ENCODE results near the gene ANAPC2.

Gene ANAPC2

DNA sequence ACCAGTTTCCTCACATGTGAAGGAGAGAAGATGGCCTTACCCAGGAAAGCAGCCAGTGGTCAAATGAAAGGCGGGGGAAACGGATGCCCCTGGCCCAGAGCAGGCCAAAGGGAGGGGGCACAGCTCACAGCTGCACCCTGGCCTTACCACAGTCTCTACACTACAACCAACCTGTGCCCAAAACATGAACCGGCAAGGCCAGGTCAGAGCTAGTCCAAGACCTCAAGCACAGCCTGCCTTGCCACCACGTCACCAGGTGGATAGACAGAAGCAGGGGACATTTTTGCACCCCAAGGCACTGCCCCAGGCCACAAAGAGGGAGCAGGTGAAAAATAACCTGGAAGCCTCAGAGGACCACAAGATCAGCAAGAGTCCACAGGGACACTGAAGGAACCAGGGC, 44.9 kb downstream of the ANAPC2 start:
- TF ChIP-seq Cebpa-rat (IDR thresholded peaks at IDR 0.05), result no peak
- Histone ChIP-seq H3K9me3 (replicated peaks in 1 of 11) (peaks cover 0 to 4% (median 0%) of the 10 kb centered on the region in 11 experiments; a peak in 1 of 22 replicates), H3K4me1 (peaks cover 9 to 42% (median 21%) of the 10 kb centered on the region in 10 experiments; a peak in 18 of 20 replicates), H3K27me3 (peaks cover 28 to 55% (median 38%) of the 10 kb centered on the region in 11 experiments), H3K4me3 (no peak overlapping the region), H3K27ac (no peak overlapping the region), H3K36me3 (no peaks in the 10 kb centered on the region), H3K9ac (no peak overlapping the region), H4K20me1 (peaks cover 0 to 52% (median 6%) of the 10 kb centered on the region in 11 experiments; a peak in 11 of 22 replicates), H3K4me2 (peak overlapping the region in 3 of 11 experiments; percentile 3 to 10 (median 6); a peak in 3 of 22 replicates)

- Histone ChIP-seq H3K4me1 (peaks cover 7 to 40% (median 18%) of the 10 kb centered on the region in 10 experiments; a peak in 18 of 20 replicates), H3K9ac (no peak overlapping the region), H3K4me2 (no peak overlapping the region), H3K4me3 (no peak overlapping the region), H3K27me3 (peaks cover 40 to 67% (median 50%) of the 10 kb centered on the region in 11 experiments), H4K20me1 (peaks cover 0 to 58% (median 9%) of the 10 kb centered on the region in 11 experiments; a peak in 11 of 22 replicates), H3K9me3 (replicated peaks in 1 of 11) (peaks cover 0 to 4% (median 0%) of the 10 kb centered on the region in 11 experiments; a peak in 1 of 22 replicates), H3K36me3 (no peaks in the 10 kb centered on the region), H3K27ac (no peak overlapping the region)
- no peak for TF ChIP-seq Cebpa-rat (IDR thresholded peaks at IDR 0.05)
Observed at GRCh38 chr9:137141976-137142936, 46.1 kb downstream of the ANAPC2 start.

DNA sequence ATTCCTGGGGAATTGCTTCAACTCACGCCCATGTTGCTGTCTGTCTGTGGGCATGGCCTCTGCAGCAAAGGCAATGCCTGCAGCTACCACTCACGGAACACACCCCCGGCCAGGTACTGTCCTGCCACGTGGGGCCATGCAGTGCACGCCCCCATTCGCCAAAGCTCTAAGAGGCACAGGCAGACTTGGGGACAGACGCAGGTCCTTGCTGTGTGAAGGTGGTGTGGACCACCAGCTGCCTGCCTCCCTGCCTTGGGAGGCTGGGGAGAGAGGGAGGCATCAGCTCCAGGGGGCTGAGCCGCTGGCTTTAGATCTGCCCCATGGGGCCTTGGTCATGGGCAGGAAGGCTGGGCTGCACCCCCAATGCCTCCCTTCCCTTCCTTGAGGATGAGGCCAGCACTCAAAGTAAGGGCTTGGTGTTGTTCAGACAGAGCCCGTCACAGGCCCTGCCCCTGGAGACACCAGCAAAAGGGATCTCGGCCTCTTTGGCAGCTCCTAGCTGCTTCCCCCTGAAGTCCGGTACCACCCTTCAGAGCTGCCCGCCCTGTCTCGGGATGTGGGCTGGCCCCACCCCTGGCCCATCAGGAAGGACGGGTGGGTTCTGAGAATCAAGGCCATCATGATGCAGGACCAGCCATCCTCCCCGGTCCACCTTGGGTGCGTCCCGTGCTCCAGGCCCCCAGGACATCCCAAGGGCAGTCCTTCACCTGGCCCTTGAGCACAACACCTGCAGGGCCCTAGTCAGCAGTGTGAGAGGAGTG, 47.1 kb downstream of the ANAPC2 start:
- no peak overlapping the region for H3K9ac ChIP-seq
- no peaks in the 10 kb centered on the region for H3K36me3 ChIP-seq
- H3K4me1 ChIP-seq, result peaks cover 6 to 38% (median 16%) of the 10 kb centered on the region in 10 experiments; a peak in 16 of 20 replicates
- no peak overlapping the region for H3K27ac ChIP-seq
- peaks cover 51 to 78% (median 60%) of the 10 kb centered on the region in 11 experiments for H3K27me3 ChIP-seq
- H3K4me2 ChIP-seq, result no peak overlapping the region
- H3K4me3 ChIP-seq, result no peak overlapping the region
- H4K20me1 ChIP-seq, result peaks cover 0 to 64% (median 9%) of the 10 kb centered on the region in 11 experiments; a peak in 11 of 22 replicates
- TF ChIP-seq Cebpa-rat (IDR thresholded peaks at IDR 0.05), result no peak
- H3K9me3 ChIP-seq (replicated peaks in 1 of 11), result peaks cover 0 to 4% (median 0%) of the 10 kb centered on the region in 11 experiments; a peak in 1 of 22 replicates

GRCh38 chr9:137140151-137141012, 48.0 kb downstream of the ANAPC2 start:
- Histone ChIP-seq H3K4me1 (peaks cover 6 to 40% (median 16%) of the 10 kb centered on the region in 10 experiments; a peak in 16 of 20 replicates), H3K36me3 (no peaks in the 10 kb centered on the region), H4K20me1 (peaks cover 0 to 68% (median 9%) of the 10 kb centered on the region in 11 experiments; a peak in 11 of 22 replicates), H3K27me3 (peaks cover 58 to 86% (median 68%) of the 10 kb centered on the region in 11 experiments), H3K4me2 (no peak overlapping the region), H3K4me3 (no peak overlapping the region), H3K27ac (no peak overlapping the region), H3K9me3 (replicated peaks in 1 of 11) (peaks cover 0 to 4% (median 0%) of the 10 kb centered on the region in 11 experiments; a peak in 1 of 22 replicates), H3K9ac (no peak overlapping the region)
- TF ChIP-seq Cebpa-rat (IDR thresholded peaks at IDR 0.05), result no peak

DNA sequence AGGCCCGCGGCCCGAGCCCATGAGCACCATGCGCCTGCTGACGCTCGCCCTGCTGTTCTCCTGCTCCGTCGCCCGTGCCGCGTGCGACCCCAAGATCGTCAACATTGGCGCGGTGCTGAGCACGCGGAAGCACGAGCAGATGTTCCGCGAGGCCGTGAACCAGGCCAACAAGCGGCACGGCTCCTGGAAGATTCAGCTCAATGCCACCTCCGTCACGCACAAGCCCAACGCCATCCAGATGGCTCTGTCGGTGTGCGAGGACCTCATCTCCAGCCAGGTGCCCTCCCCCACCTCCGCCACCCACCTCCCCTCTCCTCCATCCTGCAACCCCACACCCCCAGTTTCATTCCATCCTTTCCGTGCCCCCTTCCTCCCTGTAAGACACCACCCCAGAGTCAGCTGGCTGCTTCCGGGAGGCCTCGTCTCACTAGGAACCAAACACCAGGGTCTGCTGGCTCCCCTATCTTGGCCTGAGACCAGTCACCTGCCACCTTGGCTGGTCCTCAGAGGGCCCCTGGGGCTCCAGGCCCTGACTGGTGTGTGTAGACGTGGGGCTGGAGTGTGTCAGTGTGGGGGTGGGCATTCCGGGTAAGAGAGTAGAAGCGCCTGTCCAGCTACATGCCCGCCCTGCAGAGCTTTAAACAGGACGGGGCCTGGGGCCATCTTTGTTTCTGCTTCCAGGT, 48.8 kb downstream of the ANAPC2 start:
- Histone ChIP-seq H3K36me3 (no peaks in the 10 kb centered on the region), H3K27me3 (peaks cover 62 to 94% (median 72%) of the 10 kb centered on the region in 11 experiments)

DNA sequence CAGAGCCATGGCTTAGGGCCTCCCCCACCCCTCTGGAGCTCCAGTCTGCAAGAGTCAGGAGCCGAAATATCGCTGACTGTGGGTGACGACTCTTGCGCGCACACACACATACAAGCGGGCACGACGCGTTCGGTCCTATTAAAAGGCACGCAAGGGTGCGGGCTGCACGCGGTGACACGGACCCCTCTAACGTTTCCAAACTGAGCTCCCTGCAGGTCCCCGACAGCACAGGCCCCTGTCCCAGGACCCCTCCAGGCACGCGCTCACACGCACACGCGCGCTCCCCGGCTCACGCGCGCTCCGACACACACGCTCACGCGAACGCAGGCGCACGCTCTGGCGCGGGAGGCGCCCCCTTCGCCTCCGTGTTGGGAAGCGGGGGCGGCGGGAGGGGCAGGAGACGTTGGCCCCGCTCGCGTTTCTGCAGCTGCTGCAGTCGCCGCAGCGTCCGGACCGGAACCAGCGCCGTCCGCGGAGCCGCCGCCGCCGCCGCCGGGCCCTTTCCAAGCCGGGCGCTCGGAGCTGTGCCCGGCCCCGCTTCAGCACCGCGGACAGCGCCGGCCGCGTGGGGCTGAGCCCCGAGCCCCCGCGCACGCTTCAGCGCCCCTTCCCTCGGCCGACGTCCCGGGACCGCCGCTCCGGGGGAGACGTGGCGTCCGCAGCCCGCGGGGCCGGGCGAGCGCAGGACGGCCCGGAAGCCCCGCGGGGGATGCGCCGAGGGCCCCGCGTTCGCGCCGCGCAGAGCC, 49.5 kb downstream of the ANAPC2 start, which contains the start of gene GRIN1:
Gene GRIN1 (plus strand): TSS at position 433 of the 746 bp plus-strand sequence. CDS start 333 bp downstream, outside the sequence.
- no peak within 1 kb of the TSS for H3K9ac ChIP-seq
- H3K36me3 ChIP-seq, result no peaks in the 10 kb centered on the region
- H4K20me1 ChIP-seq, result peaks cover 0 to 67% (median 9%) of the 10 kb centered on the region in 11 experiments; a peak in 11 of 22 replicates
- peak within 1 kb of the TSS in 2 of 10 experiments; percentile 2 to 16; a peak in 1 of 20 replicates for H3K4me3 ChIP-seq
- peaks cover 0 to 4% (median 0%) of the 10 kb centered on the region in 11 experiments; a peak in 1 of 22 replicates for H3K9me3 ChIP-seq (replicated peaks in 1 of 11)
- peaks cover 62 to 98% (median 78%) of the 10 kb centered on the region in 11 experiments for H3K27me3 ChIP-seq
- H3K27ac ChIP-seq, result no peak within 1 kb of the TSS
- TF ChIP-seq Cebpa-rat (IDR thresholded peaks at IDR 0.05), result no peak
- H3K4me2 ChIP-seq, result peak within 1 kb of the TSS; percentile 34 to 72 (median 65); a peak in 21 of 22 replicates
- peaks cover 6 to 40% (median 16%) of the 10 kb centered on the region in 10 experiments; a peak in 16 of 20 replicates for H3K4me1 ChIP-seq

More for the DNA sequence above, 48.8 kb downstream of the ANAPC2 start:
- peak overlapping the region; percentile 34 to 72 (median 65); a peak in 21 of 22 replicates for H3K4me2 ChIP-seq
- H4K20me1 ChIP-seq, result peaks cover 0 to 68% (median 9%) of the 10 kb centered on the region in 11 experiments; a peak in 11 of 22 replicates
- H3K9ac ChIP-seq, result no peak overlapping the region
- H3K27ac ChIP-seq, result no peak overlapping the region
- TF ChIP-seq Cebpa-rat (IDR thresholded peaks at IDR 0.05), result no peak
- peak overlapping the region in 1 of 10 experiments; percentile 16; a peak in 1 of 20 replicates for H3K4me3 ChIP-seq
- peaks cover 0 to 4% (median 0%) of the 10 kb centered on the region in 11 experiments; a peak in 1 of 22 replicates for H3K9me3 ChIP-seq (replicated peaks in 1 of 11)
- H3K4me1 ChIP-seq, result peaks cover 6 to 40% (median 16%) of the 10 kb centered on the region in 10 experiments; a peak in 16 of 20 replicates

All from BLaER1 treated with 17β-estradiol and CSF1 and Interleukin-3, amounts not matched to agents 10 nM and 100 nM (cell line).